CD4-positive, CD25-positive, alpha-beta regulatory T cell (primary cell): ENCODE data around the gene CAMTA1. TPM values are rescaled to one million over a fixed set of nuclear protein-coding genes. Genes with fewer than 3 reads are reported as not detected.

Experiments
- ATAC-seq, 2 donors: fragments of 150-1000 bp; cut with Tn5 transposase; one replicate each; pipeline ENCODE4 v1.10.0; 2021; ENCODE audit warnings: low read depth in 2 of 2, moderate number of reproducible peaks in 2 of 2, moderate library complexity in 1 of 2
- DNase-seq, 3 donors: peaks; one replicate each; pipeline versions ENCODE4 v3.0.0 to v3.0.0-alpha.2; 2012 to 2022; ENCODE audit warnings: mixed read lengths in 1 of 3
- H3K27ac ChIP-seq: one replicate; pipeline ENCODE4 v1.7.0; 2013; ENCODE audit warnings: mild to moderate bottlenecking, low read length; ENCODE audit not compliant: insufficient read depth, poor library complexity, severe bottlenecking
- H3K27me3 ChIP-seq: one replicate; pipeline ENCODE4 v1.7.0; 2013; ENCODE audit warnings: low read length; ENCODE audit not compliant: control insufficient read depth, insufficient read depth
- H3K36me3 ChIP-seq: one replicate; pipeline ENCODE4 v1.7.0; 2013; ENCODE audit warnings: mild to moderate bottlenecking, low read length, moderate library complexity; ENCODE audit not compliant: control insufficient read depth, insufficient read depth
- H3K4me1 ChIP-seq: 2 replicates; pipeline ENCODE4 v1.7.0; 2013; ENCODE audit warnings: mild to moderate bottlenecking, low read length; ENCODE audit not compliant: insufficient read depth, control insufficient read depth, poor library complexity, severe bottlenecking
- H3K4me3 ChIP-seq: one replicate; pipeline ENCODE4 v1.7.0; 2013; ENCODE audit warnings: low read depth, mild to moderate bottlenecking, low read length, moderate library complexity
- H3K9me3 ChIP-seq, 2 experiments: 1 replicate in 1 of 2; 2 replicates in 1 of 2; pipeline ENCODE4 v1.7.0; 2013; ENCODE audit warnings: low read length in 2 of 2, mild to moderate bottlenecking in 1 of 2, moderate library complexity in 1 of 2; ENCODE audit not compliant: control insufficient read depth in 2 of 2
- H3K27ac Mint-ChIP-seq, 3 donors: one replicate each; pipeline ENCODE4 v1.8.0; 2020 to 2022; ENCODE audit warnings: mild to moderate bottlenecking in 3 of 3, mixed read lengths in 3 of 3, moderate library complexity in 2 of 3
- H3K27me3 Mint-ChIP-seq: one replicate; pipeline ENCODE4 v1.8.0; 2022; ENCODE audit warnings: mild to moderate bottlenecking, mixed read lengths
- H3K36me3 Mint-ChIP-seq: one replicate; pipeline ENCODE4 v1.8.0; 2020; ENCODE audit warnings: mixed read lengths
- H3K4me1 Mint-ChIP-seq, 4 donors: one replicate each; pipeline ENCODE4 v1.8.0; 2020 to 2022; ENCODE audit warnings: mixed read lengths in 4 of 4, mild to moderate bottlenecking in 1 of 4
- H3K4me3 Mint-ChIP-seq, 4 donors: one replicate each; pipeline ENCODE4 v1.8.0; 2020 to 2022; ENCODE audit warnings: mild to moderate bottlenecking in 4 of 4, mixed read lengths in 4 of 4, moderate library complexity in 3 of 4
- H3K9me3 Mint-ChIP-seq, 7 donors: one replicate each; pipeline ENCODE4 v1.8.0; 2020 to 2022; ENCODE audit warnings: mixed read lengths in 7 of 7, mild to moderate bottlenecking in 3 of 7, moderate library complexity in 2 of 7
- polyA plus RNA-seq, 4 donors: library from polyadenylated mRNA; unstranded; fragments of 300-500 nt; fragmentation: Illumina TruSeq; gene quantifications; one replicate each; pipeline ENCODE4 v1.2.3, GENCODE V29; 2021
- total RNA-seq: library from RNA; stranded (reverse); gene quantifications from one replicate; pipeline ENCODE4 v1.2.3, GENCODE V29; 2022

Gene CAMTA1
- total and polyA plus RNA-seq, 5 donors from 2014 or later, result 48.8 to 112 (median 80.0) TPM

- Histone ChIP-seq H3K27me3 (no peaks in the 10 kb centered on the region), H3K36me3 (no peaks in the 10 kb centered on the region), H3K4me3 (no peak overlapping the region), H3K27ac (no peak overlapping the region), H3K4me1 (no peaks in the 10 kb centered on the region), H3K9me3 (peaks cover 8 to 9% of the 10 kb centered on the region in 2 experiments)
- Mint-ChIP-seq H3K27me3 (peaks cover 7% of the 10 kb centered on the region), H3K9me3 (peaks cover 4 to 20% (median 11%) of the 10 kb centered on the region in 7 donors), H3K4me1 (peaks cover 0 to 5% (median 0%) of the 10 kb centered on the region in 4 donors), H3K36me3 (no peaks in the 10 kb centered on the region), H3K4me3 (peak overlapping the region in 1 of 4 donors; percentile 13), H3K27ac (no peak overlapping the region)
- ATAC-seq (no peak), DNase-seq (no peak)
Measured at GRCh38 chr1:7269525-7269924, 484.3 kb downstream of the CAMTA1 start.

- H3K36me3 Mint-ChIP-seq, result no peaks in the 10 kb centered on the region
- DNase-seq (no peak), ATAC-seq (no peak)
- Histone ChIP-seq H3K9me3 (peaks cover 4 to 5% of the 10 kb centered on the region in 2 experiments), H3K27me3 (no peaks in the 10 kb centered on the region), H3K4me1 (no peaks in the 10 kb centered on the region), H3K36me3 (no peaks in the 10 kb centered on the region), H3K27ac (no peak overlapping the region), H3K4me3 (no peak overlapping the region)
- peaks cover 10% of the 10 kb centered on the region for H3K27me3 Mint-ChIP-seq
- no peak overlapping the region for H3K4me3 Mint-ChIP-seq
- peaks cover 2 to 10% (median 5%) of the 10 kb centered on the region in 7 donors for H3K9me3 Mint-ChIP-seq
- no peak overlapping the region for H3K27ac Mint-ChIP-seq
- peaks cover 0 to 5% (median 0%) of the 10 kb centered on the region in 4 donors for H3K4me1 Mint-ChIP-seq
Measured at GRCh38 chr1:7274256-7274655, 489.0 kb downstream of the CAMTA1 start.

- H3K27ac Mint-ChIP-seq, result no peak overlapping the region
- peaks cover 0 to 4% (median 0%) of the 10 kb centered on the region in 7 donors for H3K9me3 Mint-ChIP-seq
Measured at GRCh38 chr1:7278045-7278444, 492.8 kb downstream of the CAMTA1 start.

GRCh38 chr1:7278827-7279765 lies 493.8 kb downstream of the CAMTA1 start:
- H3K4me3 Mint-ChIP-seq, result no peak overlapping the region
- no peaks in the 10 kb centered on the region for H3K36me3 ChIP-seq
- peaks cover 0 to 4% (median 1%) of the 10 kb centered on the region in 7 donors for H3K9me3 Mint-ChIP-seq
- no peaks in the 10 kb centered on the region for H3K9me3 ChIP-seq
- no peaks in the 10 kb centered on the region for H3K4me1 ChIP-seq
- peaks cover 4% of the 10 kb centered on the region for H3K27me3 Mint-ChIP-seq
- H3K27ac ChIP-seq, result no peak overlapping the region
- DNase-seq, result no peak
- H3K4me3 ChIP-seq, result no peak overlapping the region
- no peaks in the 10 kb centered on the region for H3K4me1 Mint-ChIP-seq
- ATAC-seq, result no peak
- no peaks in the 10 kb centered on the region for H3K27me3 ChIP-seq
- peaks cover 5% of the 10 kb centered on the region for H3K36me3 Mint-ChIP-seq
- H3K27ac Mint-ChIP-seq, result no peak overlapping the region

More at GRCh38 chr1:7278045-7278444, 492.8 kb downstream of the CAMTA1 start:
- Mint-ChIP-seq H3K4me1 (no peaks in the 10 kb centered on the region), H3K4me3 (no peak overlapping the region), H3K27me3 (peaks cover 4% of the 10 kb centered on the region), H3K36me3 (no peaks in the 10 kb centered on the region)
- no peaks in the 10 kb centered on the region for H3K9me3 ChIP-seq
- no peak overlapping the region for H3K4me3 ChIP-seq
- no peaks in the 10 kb centered on the region for H3K4me1 ChIP-seq
- ATAC-seq (no peak), DNase-seq (no peak)
- H3K27me3 ChIP-seq, result no peaks in the 10 kb centered on the region
- H3K36me3 ChIP-seq, result no peaks in the 10 kb centered on the region
- H3K27ac ChIP-seq, result no peak overlapping the region

- Histone ChIP-seq H3K4me3 (no peak overlapping the region), H3K36me3 (no peaks in the 10 kb centered on the region), H3K27ac (no peak overlapping the region), H3K4me1 (no peaks in the 10 kb centered on the region), H3K9me3 (no peaks in the 10 kb centered on the region), H3K27me3 (no peaks in the 10 kb centered on the region)
- peaks cover 4% of the 10 kb centered on the region for H3K27me3 Mint-ChIP-seq
- H3K27ac Mint-ChIP-seq, result no peak overlapping the region
- H3K4me3 Mint-ChIP-seq, result no peak overlapping the region
- H3K4me1 Mint-ChIP-seq, result no peaks in the 10 kb centered on the region
- peaks cover 0 to 4% (median 1%) of the 10 kb centered on the region in 7 donors for H3K9me3 Mint-ChIP-seq
- H3K36me3 Mint-ChIP-seq, result peaks cover 5% of the 10 kb centered on the region
- no peak for ATAC-seq
- DNase-seq, result no peak
Measured at GRCh38 chr1:7279769-7280168, 494.5 kb downstream of the CAMTA1 start.

- H3K36me3 ChIP-seq, result no peaks in the 10 kb centered on the region
- Mint-ChIP-seq H3K27ac (no peak overlapping the region), H3K36me3 (peaks cover 5% of the 10 kb centered on the region), H3K9me3 (peaks cover 0 to 4% (median 1%) of the 10 kb centered on the region in 7 donors), H3K4me3 (no peak overlapping the region), H3K27me3 (peaks cover 4% of the 10 kb centered on the region), H3K4me1 (no peaks in the 10 kb centered on the region)
- DNase-seq (no peak), ATAC-seq (no peak)
- no peak overlapping the region for H3K4me3 ChIP-seq
- no peaks in the 10 kb centered on the region for H3K27me3 ChIP-seq
- H3K27ac ChIP-seq, result no peak overlapping the region
- H3K9me3 ChIP-seq, result no peaks in the 10 kb centered on the region
- H3K4me1 ChIP-seq, result no peaks in the 10 kb centered on the region
Measured at GRCh38 chr1:7280347-7280960, 495.2 kb downstream of the CAMTA1 start.

GRCh38 chr1:7281821-7282220 lies 496.6 kb downstream of the CAMTA1 start:
- Histone ChIP-seq H3K27me3 (no peaks in the 10 kb centered on the region), H3K4me3 (no peak overlapping the region), H3K4me1 (no peaks in the 10 kb centered on the region), H3K36me3 (no peaks in the 10 kb centered on the region), H3K27ac (no peak overlapping the region), H3K9me3 (no peaks in the 10 kb centered on the region)
- ATAC-seq (no peak), DNase-seq (no peak)
- Mint-ChIP-seq H3K27ac (no peak overlapping the region), H3K27me3 (peaks cover 9% of the 10 kb centered on the region), H3K36me3 (peaks cover 5% of the 10 kb centered on the region), H3K4me3 (no peak overlapping the region), H3K9me3 (peaks cover 0 to 3% (median 0%) of the 10 kb centered on the region in 7 donors), H3K4me1 (no peaks in the 10 kb centered on the region)
